Stomach (tissue), 9 donors: Measurements from ENCODE around the gene ANGEL1. TPM values are rescaled to one million over a fixed set of nuclear protein-coding genes. Genes with fewer than 3 reads are reported as not detected.

ENCODE experiments used
- DNase-seq, 2 donors: peaks; one replicate each; pipeline versions ENCODE4 v3.0.0 to v3.0.0-alpha.2; 2013 to 2019
- H3K27ac ChIP-seq, 5 donors: fragments of 200-600 bp in 4 of 5; sonication (generic) in 4 of 5; one replicate each; pipeline ENCODE4 v1.5.1; 2013 to 2019; ENCODE audit warnings: mild to moderate bottlenecking in 1 of 5, moderate library complexity in 1 of 5
- H3K27me3 ChIP-seq, 3 donors: fragments of 200-600 bp; sonication (generic); one replicate each; pipeline ENCODE4 v1.5.1; 2017 to 2019; ENCODE audit warnings: mixed run types in 1 of 3
- H3K36me3 ChIP-seq, 4 donors: fragments of 200-600 bp; sonication (generic); 1 replicate in 3 of 4; 2 replicates in 1 of 4; pipeline ENCODE4 v1.5.1; 2016 to 2019
- H3K4me1 ChIP-seq, 4 donors: fragments of 200-600 bp; sonication (generic); one replicate each; pipeline ENCODE4 v1.5.1; 2016 to 2019
- H3K4me3 ChIP-seq, 4 donors: fragments of 200-600 bp; sonication (generic) in 3 of 4; one replicate each; pipeline ENCODE4 v1.5.1; 2016 to 2019; ENCODE audit warnings: mild to moderate bottlenecking in 1 of 4
- H3K9me3 ChIP-seq, 4 donors: fragments of 200-600 bp; sonication (generic); one replicate each; pipeline ENCODE4 v1.5.1; 2016 to 2019
- EP300 ChIP-seq: sonication (generic); formaldehyde crosslinking; IDR thresholded peaks from one replicate; pipeline ENCODE4 v1.6.1; 2017; ENCODE audit warnings: antibody characterized with exemption
- POLR2A ChIP-seq, 4 donors: fragments of 450-650 bp; IDR thresholded peaks; one replicate each; pipeline ENCODE4 v1.6.1; 2016; ENCODE audit warnings: antibody characterized with exemption in 4 of 4, control low read depth in 2 of 4, mild to moderate bottlenecking in 1 of 4, moderate library complexity in 1 of 4
- POLR2AphosphoS5 ChIP-seq, 3 donors: sonication (generic); formaldehyde crosslinking; IDR thresholded peaks; one replicate each; pipeline ENCODE4 v1.6.1; 2016; ENCODE audit warnings: antibody characterized with exemption in 3 of 3
- WGBS, 5 donors: extraction: QIAGEN DNeasy Blood & Tissue Kit in 3 of 5; methylation state at CpG; one replicate each; pipeline versions ENCODE4 v1.1.5 to v1.1.7; 2013 to 2018; 5-methylcytosine and 5-hydroxymethylcytosine counted together
- intact Hi-C: fragments of 100-400 bp; cut with DNase I; formaldehyde crosslinking; loops from one replicate; pipeline ENCODE4 v1.15.1; 2023; ENCODE audit warnings: low total_unique reads
- polyA plus RNA-seq, 3 donors: library from polyadenylated mRNA; stranded (reverse); fragments of 200-250 nt; gene quantifications; one replicate each; pipeline ENCODE4 v1.2.3, GENCODE V29; 2013
- total RNA-seq, 5 donors: library from RNA; depleted of rRNA; stranded (reverse); fragments of >200 nt; gene quantifications; one replicate each; pipeline versions ENCODE4 v1.1.0 to v1.2.3, GENCODE V29; 2014 to 2016
- TF ChIP-seq, protein P1 (sequence below), 7 experiments: fragments of 450-650 bp in 4 of 7; fragments of 200-600 bp in 3 of 7; sonication (generic) in 3 of 7; IDR thresholded peaks; one replicate each; pipeline ENCODE4 v1.5.1; 2016 to 2019; ENCODE audit warnings: antibody characterized with exemption in 7 of 7, control low read depth in 2 of 7, mild to moderate bottlenecking in 1 of 7
- donor health status: healthy with polysubstance abuse.
- donor health status: Bipolar disorder and iron deficiency.
- donor health status: healthy.

ANGEL1 gene
- total and polyA plus RNA-seq, 8 donors: 2.3 to 32.6 (median 12.7) TPM

DNA sequence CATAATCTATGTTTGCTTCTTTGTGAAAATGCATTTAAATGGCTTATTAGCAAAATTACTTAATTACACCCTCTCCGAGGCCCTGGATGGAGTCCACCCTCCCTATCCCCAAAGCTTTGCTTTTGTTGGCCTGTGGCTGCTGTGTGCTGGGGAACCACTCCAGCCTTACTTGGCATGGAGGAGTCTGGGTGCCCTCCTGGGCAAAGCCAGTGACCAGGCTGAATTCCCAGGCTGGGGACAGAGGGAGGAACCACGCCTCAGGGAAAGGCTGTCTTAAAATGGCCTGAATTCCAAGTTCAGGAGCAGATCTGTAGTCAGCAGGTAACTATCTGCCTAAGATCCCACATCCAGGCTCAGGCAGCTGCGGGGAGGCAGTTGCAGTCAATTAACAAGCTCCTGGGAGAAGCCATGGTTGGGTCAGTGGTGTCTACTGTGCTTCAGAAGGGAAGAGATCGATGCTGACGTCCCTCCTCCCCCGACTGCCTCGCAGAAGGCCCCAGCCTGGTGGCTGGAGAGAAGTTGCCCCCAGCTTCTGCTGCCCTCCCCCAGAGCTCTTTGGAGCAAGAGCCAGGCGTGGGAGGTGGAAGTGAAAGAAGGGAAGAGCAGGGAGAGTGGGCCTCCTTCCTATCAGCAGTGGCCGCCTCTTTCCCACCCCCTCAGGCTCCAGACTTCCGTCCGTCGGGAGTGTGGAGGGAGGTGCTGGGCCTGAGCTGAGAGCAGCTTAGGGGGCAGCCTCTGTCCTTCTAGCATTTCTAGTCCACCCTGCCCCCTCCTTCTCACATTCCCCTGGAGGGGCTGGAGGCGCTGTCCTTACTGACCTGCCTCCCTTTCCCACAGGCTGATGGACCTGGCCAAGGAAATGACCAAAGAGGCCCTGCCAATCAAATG, 40.1 kb downstream of the ANGEL1 start:
- peaks cover 0 to 15% (median 0%) of the 10 kb centered on the region in 4 donors for H3K36me3 ChIP-seq
- peak in 1 of 2 donors; percentile 83 for DNase-seq
- no peaks in the 10 kb centered on the region for H3K9me3 ChIP-seq
- H3K4me3 ChIP-seq: peak overlapping the region in 1 of 4 donors; percentile 9
- intact Hi-C loops: no loop called here
- 44 to 59% (median 54%) methylated on average over 8 to 13 of the region's 13 CpGs for WGBS, 5 donors
- no peaks in the 10 kb centered on the region for H3K27me3 ChIP-seq
- peaks cover 0 to 35% (median 14%) of the 10 kb centered on the region in 4 donors for H3K4me1 ChIP-seq
- H3K27ac ChIP-seq: peak overlapping the region in 4 of 5 donors; percentile 30 to 79 (median 64)
- TF ChIP-seq, protein P1, sequence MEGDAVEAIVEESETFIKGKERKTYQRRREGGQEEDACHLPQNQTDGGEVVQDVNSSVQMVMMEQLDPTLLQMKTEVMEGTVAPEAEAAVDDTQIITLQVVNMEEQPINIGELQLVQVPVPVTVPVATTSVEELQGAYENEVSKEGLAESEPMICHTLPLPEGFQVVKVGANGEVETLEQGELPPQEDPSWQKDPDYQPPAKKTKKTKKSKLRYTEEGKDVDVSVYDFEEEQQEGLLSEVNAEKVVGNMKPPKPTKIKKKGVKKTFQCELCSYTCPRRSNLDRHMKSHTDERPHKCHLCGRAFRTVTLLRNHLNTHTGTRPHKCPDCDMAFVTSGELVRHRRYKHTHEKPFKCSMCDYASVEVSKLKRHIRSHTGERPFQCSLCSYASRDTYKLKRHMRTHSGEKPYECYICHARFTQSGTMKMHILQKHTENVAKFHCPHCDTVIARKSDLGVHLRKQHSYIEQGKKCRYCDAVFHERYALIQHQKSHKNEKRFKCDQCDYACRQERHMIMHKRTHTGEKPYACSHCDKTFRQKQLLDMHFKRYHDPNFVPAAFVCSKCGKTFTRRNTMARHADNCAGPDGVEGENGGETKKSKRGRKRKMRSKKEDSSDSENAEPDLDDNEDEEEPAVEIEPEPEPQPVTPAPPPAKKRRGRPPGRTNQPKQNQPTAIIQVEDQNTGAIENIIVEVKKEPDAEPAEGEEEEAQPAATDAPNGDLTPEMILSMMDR (IDR thresholded peaks at IDR 0.05): no peak
- TF ChIP-seq EP300 (no peak), POLR2AphosphoS5 (IDR thresholded peaks at IDR 0.05) (no peak), POLR2A (IDR thresholded peaks at IDR 0.05) (no peak)

GRCh38 chr14:76771437-76771980, 41.2 kb downstream of the ANGEL1 start:
- H3K27ac ChIP-seq: peak overlapping the region in 2 of 5 donors; percentile 76 to 79
- WGBS, 5 donors: 84 to 91% (median 87%) methylated on average over 9 of the region's 9 CpGs

DNA sequence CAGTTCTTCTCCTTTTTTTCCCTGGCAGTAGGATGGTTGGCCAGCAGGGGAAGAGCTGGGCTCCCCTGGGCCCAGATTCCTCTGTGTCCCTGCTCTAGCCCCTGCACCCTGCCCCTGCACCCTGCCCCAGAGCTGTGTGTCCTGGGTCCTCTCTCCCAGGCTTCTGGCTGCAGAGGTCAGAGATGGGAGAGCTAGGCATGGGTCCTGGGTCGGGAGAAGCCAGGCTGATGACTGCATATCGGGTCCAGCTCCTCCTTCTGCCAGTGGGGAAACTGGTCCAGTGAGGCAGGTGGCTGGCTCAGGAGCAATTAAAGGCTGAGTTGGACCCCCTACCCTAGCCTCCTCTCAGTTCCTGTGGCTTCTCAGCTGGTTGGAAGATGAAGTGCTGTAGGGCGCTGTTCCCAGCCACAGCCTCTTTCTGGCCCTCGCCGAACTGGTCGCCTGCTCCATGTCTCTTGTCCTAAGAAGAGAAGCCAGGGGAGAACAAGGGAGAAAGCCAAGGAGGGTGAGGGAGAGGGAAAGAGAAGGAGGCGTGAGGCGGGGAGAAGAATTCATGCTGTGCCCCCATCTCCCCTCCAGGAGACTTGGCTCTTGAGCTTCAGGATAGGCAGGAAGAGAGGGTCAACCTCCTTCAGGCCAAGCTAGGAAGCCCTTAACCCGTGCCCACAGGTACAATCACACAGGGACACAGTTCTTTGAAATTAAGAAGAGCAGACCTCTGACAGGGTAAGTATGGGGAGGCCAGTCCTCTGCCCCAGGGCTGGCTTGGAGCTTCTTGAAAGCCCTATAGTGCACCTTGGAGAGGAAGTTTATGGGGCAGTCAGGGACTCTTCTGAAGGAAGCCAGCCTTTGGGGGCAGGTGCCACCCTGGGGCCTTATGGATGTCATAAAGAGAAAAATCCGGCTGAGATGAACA, 41.9 kb downstream of the ANGEL1 start:
- peaks cover 0 to 10% (median 0%) of the 10 kb centered on the region in 4 donors for H3K36me3 ChIP-seq
- H3K4me1 ChIP-seq: peaks cover 0 to 31% (median 14%) of the 10 kb centered on the region in 4 donors
- H3K9me3 ChIP-seq: no peaks in the 10 kb centered on the region
- DNase-seq: no peak
- H3K4me3 ChIP-seq: no peak overlapping the region
- peak overlapping the region in 1 of 5 donors; percentile 76 for H3K27ac ChIP-seq
- H3K27me3 ChIP-seq: no peaks in the 10 kb centered on the region
- no peak for TF ChIP-seq EP300
- TF ChIP-seq POLR2AphosphoS5 (IDR thresholded peaks at IDR 0.05): no peak
- TF ChIP-seq, protein P1 (IDR thresholded peaks at IDR 0.05): no peak
- no peak for TF ChIP-seq POLR2A (IDR thresholded peaks at IDR 0.05)
- intact Hi-C loops: no loop called here
- WGBS, 5 donors: 84 to 94% (median 88%) methylated on average over 7 to 10 of the region's 10 CpGs

More at GRCh38 chr14:76771437-76771980, 41.2 kb downstream of the ANGEL1 start:
- Histone ChIP-seq H3K4me1 (peaks cover 0 to 31% (median 14%) of the 10 kb centered on the region in 4 donors), H3K9me3 (no peaks in the 10 kb centered on the region), H3K36me3 (peaks cover 0 to 15% (median 0%) of the 10 kb centered on the region in 4 donors), H3K27me3 (no peaks in the 10 kb centered on the region), H3K4me3 (no peak overlapping the region)
- TF ChIP-seq POLR2A (IDR thresholded peaks at IDR 0.05) (no peak), EP300 (no peak), POLR2AphosphoS5 (IDR thresholded peaks at IDR 0.05) (no peak)
- TF ChIP-seq, protein P1 (IDR thresholded peaks at IDR 0.05): no peak
- DNase-seq: no peak
- intact Hi-C loops: no loop called here
